Measurements from ENCODE around the gene HEY2. TPM values are rescaled to one million over a fixed set of nuclear protein-coding genes. Genes with fewer than 3 reads are reported as not detected.
A peak's percentile ranks its signal among the peaks of the same experiment; 100 is the strongest.
"Not testable (repeated sequence)": the region's sequence is repeated elsewhere in the genome, so short reads cannot be mapped to it uniquely, and the experiment has no call there.

Gene HEY2
- total and polyA plus RNA-seq, 7 experiments from 2014 or later, result 0.14 to 0.46 (median 0.44) TPM; not detected in 2

- Mint-ChIP-seq H3K27me3 (peaks cover 0 to 43% (median 0%) of the 10 kb centered on the region in 5 donors), H3K9me3 (peaks cover 0 to 5% (median 0%) of the 10 kb centered on the region in 11 donors), H3K36me3 (no peaks in the 10 kb centered on the region), H3K4me1 (peaks cover 0 to 13% (median 8%) of the 10 kb centered on the region in 7 donors), H3K4me3 (no peak overlapping the region), H3K27ac (no peak overlapping the region)
- no peak for DNase-seq
- Histone ChIP-seq H3K9me3 (ENCODE audit: control insufficient read depth in 2 of 3, low read length in 3 of 3) (no peaks in the 10 kb centered on the region), H3K27ac (ENCODE audit: low read depth, low read length) (no peak overlapping the region), H3K36me3 (ENCODE audit: control insufficient read depth in 2 of 3, insufficient read depth in 3 of 3, low read length in 3 of 3) (no peaks in the 10 kb centered on the region), H3K4me3 (ENCODE audit: low read length) (no peak overlapping the region), H3K4me1 (ENCODE audit: control insufficient read depth in 2 of 2, insufficient read depth in 2 of 2, low read length in 2 of 2) (no peaks in the 10 kb centered on the region), H3K27me3 (ENCODE audit: control insufficient read depth in 2 of 2, insufficient read depth in 2 of 2, low read length in 2 of 2) (no peaks in the 10 kb centered on the region)
- ChIA-PET POLR2A (interaction anchor here (1.5 kb wide), 1 partner anchor 17 kb away, joined by 4 read pairs; the partner anchor contains the start of gene NCOA7), CTCF (no interaction called here)
- ATAC-seq, result no peak
- intact Hi-C loops (cut with micrococcal nuclease), result no loop called here
Observed at GRCh38 chr6:125773387-125774341, 24.2 kb downstream of the HEY2 start.

- H3K4me3 ChIP-seq (ENCODE audit: low read length); H3K27ac ChIP-seq (ENCODE audit: low read depth, low read length); H3K9me3 Mint-ChIP-seq; intact Hi-C loops (cut with micrococcal nuclease); H3K27ac Mint-ChIP-seq; POLR2A ChIA-PET; H3K4me1 ChIP-seq (ENCODE audit: control insufficient read depth in 2 of 2, insufficient read depth in 2 of 2, low read length in 2 of 2); H3K9me3 ChIP-seq (ENCODE audit: control insufficient read depth in 2 of 3, low read length in 3 of 3); CTCF ChIA-PET; ATAC-seq; H3K36me3 ChIP-seq (ENCODE audit: control insufficient read depth in 2 of 3, insufficient read depth in 3 of 3, low read length in 3 of 3); H3K4me3 Mint-ChIP-seq; H3K36me3 Mint-ChIP-seq; H3K27me3 ChIP-seq (ENCODE audit: control insufficient read depth in 2 of 2, insufficient read depth in 2 of 2, low read length in 2 of 2); DNase-seq: not testable (repeated sequence)
- Mint-ChIP-seq H3K27me3 (peaks cover 0 to 41% (median 0%) of the 10 kb centered on the region in 5 donors), H3K4me1 (peaks cover 0 to 14% (median 9%) of the 10 kb centered on the region in 7 donors)
Observed at GRCh38 chr6:125776107-125776826, 26.8 kb downstream of the HEY2 start.

GRCh38 chr6:125779924-125780539, 30.6 kb downstream of the HEY2 start:
- POLR2A ChIA-PET, result interaction anchor here (0.6 to 8.1 kb wide), 13 partner anchors 11 to 479 kb away, joined by 3 to 356 read pairs (median 8); partner anchors contain the start of genes HDDC2, HINT3, NCOA7 and TRMT11

DNA sequence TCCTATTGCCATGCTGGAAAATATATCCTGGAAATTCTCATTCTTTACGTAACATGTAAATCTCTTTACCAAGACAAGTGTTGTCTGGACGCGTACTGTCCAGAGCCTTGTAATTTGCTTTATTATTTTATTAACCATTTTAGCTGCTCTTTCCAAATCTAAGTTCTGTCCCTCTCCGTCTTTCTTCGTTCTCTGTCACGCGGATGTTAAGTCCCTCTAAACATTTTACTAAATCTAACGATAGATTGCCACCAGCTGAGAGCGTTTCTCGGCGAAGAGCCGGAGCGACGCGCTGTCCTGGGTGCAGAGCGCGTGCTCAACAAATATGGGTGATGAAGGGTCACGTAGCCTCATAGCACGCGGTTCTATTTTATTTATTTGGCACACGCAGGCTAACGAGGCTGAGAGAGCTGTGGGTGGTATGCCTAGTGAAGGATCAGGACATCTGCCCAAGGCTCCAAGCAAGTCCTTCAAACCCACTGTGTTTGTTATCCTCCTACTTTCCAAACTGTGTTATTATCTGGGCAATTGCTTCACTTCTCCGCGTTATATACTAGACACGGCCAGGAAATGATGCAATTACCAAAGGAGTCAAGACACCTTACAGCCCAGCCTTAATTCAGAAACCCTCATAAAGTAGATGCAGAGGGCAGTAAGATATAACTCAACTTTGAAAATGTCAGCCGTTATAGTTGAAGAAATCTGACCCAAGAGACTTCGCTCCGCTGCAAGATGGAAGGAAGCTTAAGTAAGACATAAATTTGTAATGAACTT, 31.3 kb downstream of the HEY2 start:
- DNase-seq (peak; percentile 41 to 80 (median 68)), ATAC-seq (peak; percentile 78)
- H3K4me1 Mint-ChIP-seq, result peaks cover 5 to 27% (median 22%) of the 10 kb centered on the region in 7 donors
- ChIA-PET CTCF (interaction anchor here (0.6 to 3.7 kb wide), 13 partner anchors 10 to 1560 kb away, joined by 3 to 60 read pairs (median 4); partner anchors contain the start of genes HEY2, HINT3, NCOA7 and TRMT11), POLR2A (interaction anchor here (0.5 to 8.1 kb wide), 21 partner anchors 11 to 691 kb away, joined by 3 to 356 read pairs (median 4); partner anchors contain the start of genes HDDC2, HINT3, NCOA7 and TRMT11)
- Histone ChIP-seq H3K36me3 (ENCODE audit: control insufficient read depth in 2 of 3, insufficient read depth in 3 of 3, low read length in 3 of 3) (no peaks in the 10 kb centered on the region), H3K4me3 (ENCODE audit: low read length) (peak overlapping the region; percentile 84), H3K27me3 (ENCODE audit: control insufficient read depth in 2 of 2, insufficient read depth in 2 of 2, low read length in 2 of 2) (no peaks in the 10 kb centered on the region), H3K9me3 (ENCODE audit: control insufficient read depth in 2 of 3, low read length in 3 of 3) (no peaks in the 10 kb centered on the region), H3K4me1 (ENCODE audit: control insufficient read depth in 2 of 2, insufficient read depth in 2 of 2, low read length in 2 of 2) (peaks cover 4 to 19% of the 10 kb centered on the region in 2 donors), H3K27ac (ENCODE audit: low read depth, low read length) (peak overlapping the region; percentile 77)
- H3K4me3 Mint-ChIP-seq, result no peak overlapping the region
- H3K9me3 Mint-ChIP-seq, result peaks cover 0 to 5% (median 0%) of the 10 kb centered on the region in 11 donors
- intact Hi-C loops (cut with micrococcal nuclease), result loop anchor here (1.0 to 5.0 kb wide), 14 partner anchors 9 to 1737 kb away; partner anchors contain the start of genes HINT3 (in 2 of the 2), TRMT11 (in 2 of the 2), CENPW (in 1 of the 2) and HDDC2 (in 1 of the 2)
- H3K27me3 Mint-ChIP-seq, result peaks cover 0 to 23% (median 0%) of the 10 kb centered on the region in 5 donors
- no peak overlapping the region for H3K27ac Mint-ChIP-seq
- H3K36me3 Mint-ChIP-seq, result peaks cover 0 to 3% (median 0%) of the 10 kb centered on the region in 5 donors

More at GRCh38 chr6:125779924-125780539, 30.6 kb downstream of the HEY2 start:
- peak; percentile 83 to 96 (median 94) for DNase-seq
- no peaks in the 10 kb centered on the region for H3K27me3 ChIP-seq (ENCODE audit: control insufficient read depth in 2 of 2, insufficient read depth in 2 of 2, low read length in 2 of 2)
- H3K4me3 ChIP-seq (ENCODE audit: low read length), result peak overlapping the region; percentile 84
- peaks cover 0 to 28% (median 0%) of the 10 kb centered on the region in 5 donors for H3K27me3 Mint-ChIP-seq
- H3K4me3 Mint-ChIP-seq, result no peak overlapping the region
- H3K27ac Mint-ChIP-seq, result no peak overlapping the region
- peaks cover 4 to 19% of the 10 kb centered on the region in 2 donors for H3K4me1 ChIP-seq (ENCODE audit: control insufficient read depth in 2 of 2, insufficient read depth in 2 of 2, low read length in 2 of 2)
- H3K9me3 ChIP-seq (ENCODE audit: control insufficient read depth in 2 of 3, low read length in 3 of 3), result no peaks in the 10 kb centered on the region
- CTCF ChIA-PET, result interaction anchor here (0.7 to 3.7 kb wide), 6 partner anchors 10 to 469 kb away, joined by 3 to 60 read pairs (median 4); partner anchors contain the start of genes HEY2, HINT3 and NCOA7
- H3K36me3 ChIP-seq (ENCODE audit: control insufficient read depth in 2 of 3, insufficient read depth in 3 of 3, low read length in 3 of 3), result no peaks in the 10 kb centered on the region
- H3K36me3 Mint-ChIP-seq, result peaks cover 0 to 3% (median 0%) of the 10 kb centered on the region in 5 donors
- intact Hi-C loops (cut with micrococcal nuclease), result loop anchor here (1.0 to 5.0 kb wide), 10 partner anchors 31 to 1737 kb away; partner anchors contain the start of genes HINT3 (in 2 of the 2), TRMT11 (in 2 of the 2), CENPW (in 1 of the 2) and HDDC2 (in 1 of the 2)
- peaks cover 0 to 5% (median 0%) of the 10 kb centered on the region in 11 donors for H3K9me3 Mint-ChIP-seq
- H3K27ac ChIP-seq (ENCODE audit: low read depth, low read length), result peak overlapping the region; percentile 77
- peak; percentile 89 for ATAC-seq
- peaks cover 5 to 27% (median 22%) of the 10 kb centered on the region in 7 donors for H3K4me1 Mint-ChIP-seq

DNA sequence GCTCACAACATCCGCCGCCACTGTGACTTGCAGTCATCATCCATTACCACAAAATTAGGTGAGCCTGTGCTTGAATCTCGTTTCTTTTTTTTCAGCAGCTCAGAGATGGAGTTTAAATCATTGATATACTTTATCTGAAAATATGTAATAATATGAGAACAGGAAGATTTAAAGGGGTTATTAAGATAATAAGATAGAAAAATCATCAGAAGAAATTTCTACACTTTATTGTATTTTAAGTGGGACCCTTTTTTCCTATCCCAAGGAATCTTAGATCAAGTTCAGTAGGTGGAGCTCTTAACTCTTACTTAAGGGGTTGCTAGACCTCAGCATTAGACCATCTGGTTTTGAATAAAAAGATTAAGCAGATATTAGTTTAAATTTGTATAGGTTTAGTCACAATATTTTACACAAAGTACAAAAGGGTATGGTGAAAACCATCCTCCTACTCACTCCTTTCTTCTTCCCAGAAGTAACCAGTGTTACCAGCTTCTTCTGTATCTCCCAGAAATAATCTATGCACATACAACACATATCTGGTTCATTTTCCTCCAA, 32.0 kb downstream of the HEY2 start:
- H3K27me3 Mint-ChIP-seq, result peaks cover 0 to 18% (median 0%) of the 10 kb centered on the region in 5 donors
- Histone ChIP-seq H3K4me1 (ENCODE audit: control insufficient read depth in 2 of 2, insufficient read depth in 2 of 2, low read length in 2 of 2) (peaks cover 4 to 19% of the 10 kb centered on the region in 2 donors), H3K9me3 (ENCODE audit: control insufficient read depth in 2 of 3, low read length in 3 of 3) (no peaks in the 10 kb centered on the region), H3K27me3 (ENCODE audit: control insufficient read depth in 2 of 2, insufficient read depth in 2 of 2, low read length in 2 of 2) (no peaks in the 10 kb centered on the region), H3K36me3 (ENCODE audit: control insufficient read depth in 2 of 3, insufficient read depth in 3 of 3, low read length in 3 of 3) (no peaks in the 10 kb centered on the region), H3K27ac (ENCODE audit: low read depth, low read length) (peak overlapping the region; percentile 77), H3K4me3 (ENCODE audit: low read length) (peak overlapping the region; percentile 84)
- peaks cover 5 to 27% (median 22%) of the 10 kb centered on the region in 7 donors for H3K4me1 Mint-ChIP-seq
- intact Hi-C loops (cut with micrococcal nuclease), result loop anchor here (1.0 to 5.0 kb wide), 8 partner anchors 8 to 1736 kb away; partner anchors contain the start of genes CENPW (in 1 of the 2), HDDC2 (in 1 of the 2), MTCL3 (in 1 of the 2) and NCOA7 (in 1 of the 2)
- POLR2A ChIA-PET, result interaction anchor here (0.5 to 8.1 kb wide), 23 partner anchors 10 to 1730 kb away, joined by 3 to 356 read pairs (median 4); partner anchors contain the start of genes HDDC2, HINT3, NCOA7 and TRMT11
- H3K36me3 Mint-ChIP-seq, result peaks cover 0 to 7% (median 0%) of the 10 kb centered on the region in 5 donors
- DNase-seq, result no peak
- no peak overlapping the region for H3K4me3 Mint-ChIP-seq
- peak; percentile 64 for ATAC-seq
- H3K9me3 Mint-ChIP-seq, result peaks cover 0 to 5% (median 0%) of the 10 kb centered on the region in 11 donors
- H3K27ac Mint-ChIP-seq, result no peak overlapping the region
- CTCF ChIA-PET, result interaction anchor here (0.6 to 3.7 kb wide), 13 partner anchors 9 to 475 kb away, joined by 3 to 60 read pairs (median 4); partner anchors contain the start of genes HEY2, HINT3, NCOA7 and TRMT11

Data from naive thymus-derived CD4-positive, alpha-beta T cell (primary cell).